ENCODE data around the gene DGKZ.

Gene DGKZ

DNA sequence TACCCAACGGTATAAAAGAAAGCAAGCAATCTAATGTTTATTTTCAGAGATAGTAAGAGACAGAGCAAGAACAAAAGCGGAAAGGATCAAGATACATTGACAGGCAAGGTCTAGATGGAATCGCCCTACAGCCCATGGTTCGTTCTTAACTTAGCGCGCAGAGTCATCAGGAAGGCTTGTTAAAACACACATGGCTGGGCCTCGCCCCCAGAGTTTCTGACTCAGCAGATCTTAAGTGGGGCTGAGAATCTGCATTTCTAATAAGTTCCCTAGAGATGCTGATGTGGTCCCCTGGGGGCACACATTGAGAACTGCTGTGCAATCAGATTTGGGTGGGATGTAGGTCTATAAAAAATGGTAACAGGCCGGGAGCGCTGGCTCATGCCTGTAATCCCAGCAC is 80.1 kb downstream of the DGKZ start:
- no peak overlapping the region for H3K4me3 ChIP-seq (ENCODE audit: control insufficient read depth, low read depth, low read length)
- TF ChIP-seq, protein P1, sequence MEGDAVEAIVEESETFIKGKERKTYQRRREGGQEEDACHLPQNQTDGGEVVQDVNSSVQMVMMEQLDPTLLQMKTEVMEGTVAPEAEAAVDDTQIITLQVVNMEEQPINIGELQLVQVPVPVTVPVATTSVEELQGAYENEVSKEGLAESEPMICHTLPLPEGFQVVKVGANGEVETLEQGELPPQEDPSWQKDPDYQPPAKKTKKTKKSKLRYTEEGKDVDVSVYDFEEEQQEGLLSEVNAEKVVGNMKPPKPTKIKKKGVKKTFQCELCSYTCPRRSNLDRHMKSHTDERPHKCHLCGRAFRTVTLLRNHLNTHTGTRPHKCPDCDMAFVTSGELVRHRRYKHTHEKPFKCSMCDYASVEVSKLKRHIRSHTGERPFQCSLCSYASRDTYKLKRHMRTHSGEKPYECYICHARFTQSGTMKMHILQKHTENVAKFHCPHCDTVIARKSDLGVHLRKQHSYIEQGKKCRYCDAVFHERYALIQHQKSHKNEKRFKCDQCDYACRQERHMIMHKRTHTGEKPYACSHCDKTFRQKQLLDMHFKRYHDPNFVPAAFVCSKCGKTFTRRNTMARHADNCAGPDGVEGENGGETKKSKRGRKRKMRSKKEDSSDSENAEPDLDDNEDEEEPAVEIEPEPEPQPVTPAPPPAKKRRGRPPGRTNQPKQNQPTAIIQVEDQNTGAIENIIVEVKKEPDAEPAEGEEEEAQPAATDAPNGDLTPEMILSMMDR (conservative IDR thresholded peaks at IDR 0.05; ENCODE audit: control insufficient read depth, insufficient read depth, low read depth, low read length): no peak
- no peak for DNase-seq (ENCODE audit: low read depth)

DNA sequence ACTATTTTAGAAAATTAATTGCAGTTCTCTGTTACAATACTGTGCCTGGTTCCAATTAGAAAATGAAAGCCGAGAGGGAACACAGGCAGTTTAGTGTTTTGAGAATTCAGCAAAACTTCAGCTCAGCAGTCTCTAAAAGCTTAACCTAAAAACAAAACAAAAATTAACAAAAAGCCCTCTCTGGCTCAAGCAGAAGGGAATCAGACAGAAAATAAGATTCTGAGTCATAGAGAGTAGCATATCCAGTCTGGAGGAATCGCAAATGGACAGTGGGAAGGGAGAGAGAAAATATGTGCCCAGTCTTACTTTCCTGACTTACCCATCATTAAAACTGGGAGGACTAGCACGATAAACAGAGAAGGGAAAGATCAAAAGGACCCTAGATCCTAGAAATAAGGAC is 82.5 kb downstream of the DGKZ start:
- TF ChIP-seq, protein P1 (conservative IDR thresholded peaks at IDR 0.05; ENCODE audit: control insufficient read depth, insufficient read depth, low read depth, low read length): no peak
- DNase-seq (ENCODE audit: low read depth): no peak

More for the DNA sequence above, 82.5 kb downstream of the DGKZ start:
- H3K4me3 ChIP-seq (ENCODE audit: control insufficient read depth, low read depth, low read length): no peak overlapping the region

All from fibroblast of mammary gland (primary cell).